AG04450 (cell line): ENCODE data around the gene FARS2. TPM values are rescaled to one million over a fixed set of nuclear protein-coding genes. Genes with fewer than 3 reads are reported as not detected.

Experiments
- CTCF ChIA-PET: fragments of 300-600, 350-600 bp; formaldehyde crosslinking; extraction: SDS; loops from one replicate; lab custom pipeline; 2022; ENCODE audit warnings: antibody characterized with exemption, inconsistent platforms; lab: Charles Lee
- POLR2A ChIA-PET: fragments of 350-600 bp; formaldehyde crosslinking; extraction: SDS; loops from one replicate; lab custom pipeline; 2021; ENCODE audit warnings: antibody characterized with exemption, inconsistent platforms; lab: Yijun Ruan, JAX
- DNase-seq: peaks from one replicate; pipeline ENCODE4 v3.0.0-alpha.2; 2011; ENCODE audit warnings: low read depth, low spot score
- H3K27ac ChIP-seq: one replicate; pipeline ENCODE4 v1.5.1; 2012; ENCODE audit warnings: low read depth, low read length, control low read depth
- H3K27me3 ChIP-seq: one replicate; pipeline ENCODE4 v1.6.0; 2012; ENCODE audit warnings: low read length; ENCODE audit not compliant: control insufficient read depth, insufficient read depth
- H3K4me3 ChIP-seq: 2 replicates; pipeline ENCODE4 v1.5.1; 2011; ENCODE audit warnings: mild to moderate bottlenecking, low read depth, low read length, control low read depth
- H3K9me3 ChIP-seq: 2 replicates; pipeline ENCODE4 v1.5.1; 2012; ENCODE audit warnings: low read length; ENCODE audit not compliant: control insufficient read depth, insufficient read depth
- CTCF ChIP-seq: IDR thresholded peaks from 2 replicates; pipeline ENCODE4 v1.5.1; 2011; ENCODE audit warnings: low read depth, low read length, control low read depth, inconsistent platforms
- polyA plus RNA-seq: library from polyadenylated mRNA; depleted of rRNA; stranded (reverse); fragments of >200 nt; gene quantifications from 2 replicates; pipeline ENCODE4 v1.2.3, GENCODE V29; 2011

Gene FARS2
- polyA plus RNA-seq, 1 experiment, result 14.0 TPM

GRCh38 chr6:5553767-5554166, 292.5 kb downstream of the FARS2 start:
- H3K4me3 ChIP-seq, result no peak overlapping the region
- ChIA-PET POLR2A (no interaction called here), CTCF (no interaction called here)

DNA sequence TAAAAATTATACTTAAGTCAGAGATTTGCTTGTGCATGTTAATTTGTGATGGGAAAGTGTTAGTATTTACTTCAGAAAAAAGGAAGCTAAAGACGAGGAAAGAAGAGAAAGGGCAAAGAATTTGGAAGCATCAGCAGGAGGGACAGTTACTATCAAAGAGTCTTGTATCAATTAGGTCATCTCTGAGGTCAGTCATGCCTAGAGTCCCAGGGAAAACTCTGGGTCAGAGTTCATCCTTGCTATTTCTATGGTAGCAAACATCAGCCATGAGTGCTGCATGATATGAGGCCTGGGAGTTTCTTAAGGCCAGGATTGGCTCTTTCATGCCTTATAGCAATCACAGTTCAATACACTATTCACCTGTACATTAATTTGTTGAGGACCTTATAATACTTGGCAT, 292.9 kb downstream of the FARS2 start:
- ChIA-PET POLR2A (no interaction called here), CTCF (interaction anchor here (0.5 kb wide), 1 partner anchor 550 kb away, joined by 12 read pairs; the partner anchor contains the start of gene RPP40)
- DNase-seq, result no peak
- Histone ChIP-seq H3K4me3 (no peak overlapping the region), H3K27ac (no peak overlapping the region), H3K27me3 (no peaks in the 10 kb centered on the region), H3K9me3 (peaks cover 4% of the 10 kb centered on the region; the same call in 1 of the 2 replicates)
- no peak for TF ChIP-seq CTCF

More at GRCh38 chr6:5553767-5554166, 292.5 kb downstream of the FARS2 start:
- Histone ChIP-seq H3K27me3 (no peaks in the 10 kb centered on the region), H3K9me3 (peaks cover 4% of the 10 kb centered on the region; the same call in 1 of the 2 replicates), H3K27ac (no peak overlapping the region)
- DNase-seq, result no peak
- no peak for TF ChIP-seq CTCF

GRCh38 chr6:5556011-5556410, 294.7 kb downstream of the FARS2 start:
- no peak overlapping the region for H3K27ac ChIP-seq
- TF ChIP-seq CTCF, result no peak
- no peak overlapping the region for H3K4me3 ChIP-seq
- CTCF ChIA-PET, result interaction anchor here (0.5 kb wide), 1 partner anchor 45 kb away, joined by 3 read pairs; no protein-coding TSS in a partner anchor
- POLR2A ChIA-PET, result no interaction called here
- DNase-seq, result no peak
- no peaks in the 10 kb centered on the region for H3K9me3 ChIP-seq
- no peaks in the 10 kb centered on the region for H3K27me3 ChIP-seq

GRCh38 chr6:5557506-5557905, 296.2 kb downstream of the FARS2 start:
- ChIA-PET POLR2A (no interaction called here), CTCF (no interaction called here)
- TF ChIP-seq CTCF, result no peak
- no peaks in the 10 kb centered on the region for H3K27me3 ChIP-seq
- no peaks in the 10 kb centered on the region for H3K9me3 ChIP-seq
- no peak overlapping the region for H3K27ac ChIP-seq
- no peak for DNase-seq
- no peak overlapping the region for H3K4me3 ChIP-seq

- ChIA-PET POLR2A (no interaction called here), CTCF (interaction anchor here (0.6 kb wide), 1 partner anchor 11 kb away, joined by 3 read pairs; no protein-coding TSS in a partner anchor)
- no peaks in the 10 kb centered on the region for H3K9me3 ChIP-seq
- no peak overlapping the region for H3K27ac ChIP-seq
- DNase-seq, result no peak
- no peak overlapping the region for H3K4me3 ChIP-seq
- TF ChIP-seq CTCF, result no peak
- H3K27me3 ChIP-seq, result no peaks in the 10 kb centered on the region
Observed at GRCh38 chr6:5559651-5560050, 298.3 kb downstream of the FARS2 start.
